Medulla oblongata (tissue), 1 donor: Measurements from ENCODE around the gene OR4D6.
"Not testable (repeated sequence)": the region's sequence is repeated elsewhere in the genome, so short reads cannot be mapped to it uniquely, and the experiment has no call there.

Experiments used
- DNase-seq: peaks from one replicate; pipeline ENCODE4 v3.0.0-alpha.2; 2015; ENCODE audit errors: extremely low spot score

The OR4D6 gene

DNA sequence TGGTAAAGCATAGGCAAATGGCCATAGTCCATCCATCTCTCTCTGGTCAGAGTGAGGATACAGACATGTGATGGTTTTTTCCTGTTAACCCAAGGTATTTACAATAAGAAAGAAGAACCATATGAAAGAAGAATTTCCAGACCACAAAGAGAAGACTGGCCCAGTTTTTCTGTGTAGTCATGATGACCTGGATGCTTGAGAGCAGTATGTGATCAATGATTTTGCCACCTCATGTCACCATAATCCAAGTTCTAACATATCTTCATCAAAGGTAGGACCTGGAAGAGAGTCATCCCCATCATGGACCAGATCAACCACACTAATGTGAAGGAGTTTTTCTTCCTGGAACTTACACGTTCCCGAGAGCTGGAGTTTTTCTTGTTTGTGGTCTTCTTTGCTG is at the start of gene OR4D6:
TSS of gene OR4D6 (plus strand) at position 301 of the 400 bp plus-strand sequence. CDS start at position 301, 0 bp downstream.
- no peak for DNase-seq

DNA sequence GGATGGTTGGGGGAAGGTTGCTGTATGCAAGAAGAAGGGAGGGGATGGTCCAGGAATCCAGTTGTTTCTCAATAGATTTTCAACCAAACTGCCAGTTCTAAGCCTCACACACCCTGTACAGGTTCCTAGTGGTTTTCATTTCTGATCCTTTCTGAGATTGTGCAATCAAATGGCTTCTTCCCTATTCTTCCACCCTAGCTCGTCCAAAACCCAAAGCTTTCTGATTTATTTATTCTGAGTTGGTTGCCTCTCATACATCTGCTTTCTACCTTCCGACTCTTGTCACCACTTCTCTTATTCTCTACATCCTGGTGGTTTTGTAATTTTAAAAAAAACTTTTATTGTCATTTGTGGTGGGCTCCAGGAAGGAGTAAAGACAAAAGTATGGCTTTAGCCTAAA is 43.1 kb upstream of the OR4D6 start:
- DNase-seq = no peak

- no peak for DNase-seq
Observed at GRCh38 chr11:59415111-59415510, 41.6 kb upstream of the OR4D6 start.

DNA sequence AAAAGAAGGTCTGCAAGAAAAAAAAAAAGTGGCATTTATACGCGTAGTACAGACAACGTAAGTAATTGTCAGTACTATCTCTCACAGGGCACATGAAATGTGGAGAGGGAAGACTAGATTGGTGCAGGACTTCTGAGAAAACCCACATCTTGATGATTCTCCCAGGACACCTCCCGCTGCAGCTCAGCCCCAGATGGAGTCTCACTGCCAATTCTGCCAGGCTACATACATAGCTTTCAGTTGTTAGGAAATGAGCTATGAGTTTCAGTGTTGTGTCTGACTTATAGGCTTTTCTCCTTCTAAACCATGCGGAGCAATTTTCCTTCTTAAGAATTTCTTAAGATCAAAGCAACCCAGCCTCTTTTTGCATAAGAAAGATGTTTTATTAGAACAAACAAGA is 40.1 kb upstream of the OR4D6 start:
- DNase-seq = no peak

- DNase-seq = no peak
Observed at GRCh38 chr11:59417023-59417422, 39.7 kb upstream of the OR4D6 start.

DNA sequence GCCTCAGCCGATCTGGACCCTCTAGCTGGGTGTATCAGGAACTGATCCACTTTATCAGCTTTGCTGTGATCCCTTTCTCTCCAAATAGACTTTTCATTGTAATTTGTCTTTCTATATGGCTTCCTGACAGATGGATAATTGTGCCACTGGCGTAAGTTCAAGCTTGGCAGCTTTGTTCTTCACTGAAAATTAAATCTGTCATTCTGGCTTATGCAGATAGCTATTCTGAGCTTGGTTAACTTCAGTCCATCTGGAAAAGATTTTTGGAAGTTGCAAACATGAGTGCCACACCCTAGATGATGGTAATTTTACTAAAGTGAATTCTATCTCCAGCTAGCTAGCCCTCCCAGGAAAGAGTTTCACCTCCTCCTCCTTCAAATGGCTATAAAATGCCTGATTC is 38.6 kb upstream of the OR4D6 start:
- no peak for DNase-seq

DNA sequence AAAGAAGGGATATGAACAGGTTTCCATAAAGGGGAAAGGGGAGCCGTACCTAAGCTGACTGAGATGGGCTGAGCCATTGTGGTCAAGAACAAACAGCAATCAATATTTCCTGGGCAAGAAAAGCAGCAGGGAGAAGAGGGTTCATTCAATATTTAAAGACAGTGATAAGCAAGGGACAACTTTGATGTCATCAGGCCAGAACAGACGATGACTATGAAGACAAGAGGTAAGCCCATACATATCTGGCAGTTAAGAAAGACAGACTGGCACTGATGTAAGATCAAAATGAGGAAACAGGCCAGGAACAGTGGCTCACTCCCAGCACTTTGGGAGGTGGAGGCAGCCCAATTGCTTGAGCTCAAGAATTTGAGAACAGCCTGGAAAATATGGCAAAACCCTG is 32.9 kb upstream of the OR4D6 start:
- no peak for DNase-seq

DNA sequence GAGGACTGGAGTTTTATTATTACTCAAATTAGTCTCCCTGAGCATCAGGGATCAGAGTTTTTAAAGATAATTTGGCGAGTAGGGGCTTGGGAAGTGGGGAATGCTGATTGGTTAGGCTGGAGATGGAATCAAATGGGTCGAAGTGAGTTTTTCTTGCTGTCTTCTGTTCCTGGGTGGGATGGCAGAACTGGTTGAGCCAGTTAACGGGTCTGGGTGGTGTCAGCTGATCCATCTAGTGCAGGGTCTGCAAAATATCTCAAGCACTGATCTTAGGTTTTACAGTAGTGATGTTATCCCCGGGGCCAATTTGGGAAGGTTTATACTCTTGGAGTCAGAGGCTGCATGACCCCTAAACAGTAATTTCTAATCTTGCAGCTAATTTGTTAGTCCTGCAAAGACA is 31.6 kb upstream of the OR4D6 start:
- DNase-seq = no peak

DNA sequence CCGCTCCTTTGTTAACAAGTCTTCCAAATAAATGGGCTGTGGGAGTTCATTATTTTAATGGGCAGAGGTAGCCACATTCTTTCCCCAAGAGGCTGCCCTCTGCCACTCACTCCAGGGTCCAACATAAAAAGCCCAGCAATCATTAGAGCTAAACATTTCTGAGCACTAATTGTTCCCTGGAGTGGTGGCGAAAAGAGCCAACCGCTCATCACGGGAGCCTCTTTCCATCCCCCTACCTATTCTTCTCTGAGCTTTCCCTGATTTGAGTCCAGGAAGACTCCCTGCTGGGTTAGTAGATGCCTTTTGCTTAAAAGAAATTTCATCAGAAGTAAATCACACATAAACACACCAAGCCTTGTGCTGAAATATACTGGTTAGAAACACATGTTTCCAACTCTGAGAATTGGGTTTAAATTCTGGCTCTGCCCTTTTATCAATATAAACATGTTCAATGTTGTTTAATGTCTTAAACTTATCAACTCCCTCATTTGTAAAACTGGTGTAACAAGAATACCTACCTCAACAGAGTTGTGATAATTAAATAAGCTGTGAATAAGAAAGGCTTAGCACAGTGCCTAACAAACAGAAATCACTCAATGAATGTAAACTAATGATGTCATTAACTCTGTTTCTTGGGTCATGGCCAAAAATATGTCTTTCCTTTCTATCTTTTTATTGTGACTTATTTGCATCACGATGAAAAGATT is 30.2 kb upstream of the OR4D6 start, which contains the start of gene OR5A2:
TSS of gene OR5A2 (minus strand) at position 53 of the 707 bp plus-strand sequence. CDS start 3,460 bp downstream, outside the sequence.
- DNase-seq = no peak

DNA sequence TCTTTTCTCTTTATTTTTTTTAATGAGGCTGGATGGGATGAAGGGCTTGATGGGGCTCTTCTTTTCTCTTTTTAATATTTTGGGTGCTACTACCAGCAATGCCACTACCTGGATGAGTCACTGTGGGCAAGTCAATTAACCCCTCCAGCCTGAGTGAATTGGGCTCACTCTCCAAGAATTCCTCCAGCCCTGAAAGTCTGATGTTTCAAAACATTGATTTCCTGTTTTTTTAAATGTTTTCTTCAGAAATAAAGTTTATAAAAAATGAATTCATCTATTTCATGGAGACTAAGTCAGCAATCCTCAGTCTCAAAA is 29.7 kb upstream of the OR4D6 start:
- DNase-seq = no peak

- peak; percentile 42 for DNase-seq
Observed at GRCh38 chr11:59429924-59430516, 26.7 kb upstream of the OR4D6 start.

GRCh38 chr11:59436169-59436568 is 20.6 kb upstream of the OR4D6 start, which contains the start of gene OR5A1:
TSS of gene OR5A1 (plus strand) at chr11:59436469. CDS start at chr11:59443169, 6,700 bp downstream.
- no peak for DNase-seq

DNA sequence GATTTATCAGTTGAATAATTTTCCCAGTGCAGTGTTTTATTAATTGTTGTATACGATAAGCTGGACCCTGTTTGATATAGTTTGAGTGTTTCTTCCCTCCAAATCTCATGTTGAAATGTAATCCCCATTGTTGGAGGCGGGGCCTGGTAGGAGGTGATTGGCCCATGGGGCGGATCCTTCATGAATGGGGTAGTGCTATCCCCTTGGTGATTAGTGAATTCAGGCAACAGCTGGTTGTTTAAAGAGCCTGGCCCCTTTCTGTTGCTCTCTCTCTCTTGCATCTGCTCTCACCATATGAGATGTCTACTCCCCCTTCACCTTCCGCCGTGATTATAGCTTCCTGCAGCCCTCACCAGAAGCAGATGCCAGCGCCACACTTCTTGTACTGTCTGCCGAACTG is 19.0 kb upstream of the OR4D6 start:
- no peak for DNase-seq

DNA sequence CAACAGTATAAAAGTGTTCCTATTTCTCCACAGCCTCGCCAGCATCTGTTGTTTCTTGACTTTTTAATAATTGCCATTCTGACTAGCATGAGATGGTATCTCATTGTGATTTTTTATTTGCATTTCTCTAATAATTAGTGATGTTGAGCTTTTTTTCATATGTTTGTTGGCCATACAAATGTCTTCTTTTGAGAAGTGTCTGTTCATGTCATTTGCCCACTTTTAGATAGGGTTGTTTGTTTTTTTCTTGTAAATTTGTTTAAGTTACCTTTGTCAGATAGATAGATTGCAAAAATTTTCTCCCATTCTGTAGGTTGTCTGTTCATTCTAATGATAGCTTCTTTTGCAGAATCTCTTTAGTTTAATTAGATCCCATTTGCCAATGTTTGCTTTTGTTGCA is 11.1 kb upstream of the OR4D6 start:
- DNase-seq = not testable (repeated sequence)

GRCh38 chr11:59448484-59448883 is 8.3 kb upstream of the OR4D6 start:
- no peak for DNase-seq

- DNase-seq = no peak
Observed at GRCh38 chr11:59459916-59460315, 3.2 kb downstream of the OR4D6 start.

DNA sequence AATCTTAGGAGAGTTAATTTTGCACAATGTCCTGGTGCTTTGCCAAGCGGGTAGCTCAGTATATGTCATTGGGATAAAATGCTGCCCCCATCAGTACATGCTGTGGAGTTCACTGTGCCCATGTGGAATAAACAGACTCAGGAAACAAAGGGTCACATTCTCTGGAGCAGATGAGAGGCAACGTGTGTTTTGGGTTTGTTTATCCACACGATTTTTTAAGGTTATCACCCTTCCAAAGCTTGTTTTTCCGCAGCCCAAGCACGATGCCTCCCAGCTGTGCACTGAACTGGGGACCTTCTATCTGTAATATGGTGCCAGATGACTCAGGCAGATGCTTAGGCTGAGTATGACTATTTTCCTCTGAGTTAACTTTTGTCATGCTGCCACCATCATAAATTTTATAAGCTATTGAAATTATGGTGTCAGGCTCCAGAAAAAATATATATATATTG is 6.5 kb downstream of the OR4D6 start:
- DNase-seq = no peak

DNA sequence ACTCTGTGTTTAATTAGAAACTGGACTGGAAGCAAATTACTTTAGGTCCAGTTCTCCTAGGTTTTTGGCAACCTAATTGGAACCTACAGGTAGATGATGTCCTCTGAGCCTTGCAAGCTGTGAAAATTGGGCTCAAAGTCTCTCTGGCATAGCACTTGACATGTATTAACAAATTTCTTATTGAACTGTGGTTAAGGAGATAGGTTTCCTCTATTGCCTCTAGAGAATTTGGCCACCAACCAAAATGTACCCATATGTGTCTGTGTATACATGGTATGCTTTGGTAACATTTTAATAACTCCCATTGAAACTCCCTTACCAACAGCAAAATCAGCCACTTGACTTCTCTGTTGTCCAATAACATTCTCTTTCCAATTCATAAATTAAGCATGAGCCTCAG is 16.3 kb downstream of the OR4D6 start, which contains the start of gene OR4D10:
TSS of gene OR4D10 (plus strand) at position 301 of the 400 bp plus-strand sequence. CDS start 4,115 bp downstream, outside the sequence.
- no peak for DNase-seq

DNA sequence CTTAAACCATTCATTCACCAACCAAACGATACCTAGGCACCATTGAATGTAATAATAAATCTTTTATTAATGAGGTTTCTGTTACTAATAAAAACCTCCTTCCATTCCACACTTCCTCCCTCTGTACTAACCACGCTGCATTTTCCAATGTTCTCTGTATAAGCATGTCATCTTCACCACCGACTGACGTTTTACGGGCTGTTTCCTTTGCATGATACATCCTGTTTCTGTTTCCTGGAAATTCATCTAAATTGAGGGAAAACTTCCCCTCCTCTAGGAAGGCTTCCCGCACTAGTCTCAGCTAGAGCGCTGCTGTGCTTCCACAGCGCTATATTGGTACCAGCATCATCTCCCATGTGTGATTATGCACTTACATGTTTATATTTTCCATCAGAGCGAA is 18.4 kb downstream of the OR4D6 start:
- no peak for DNase-seq

DNA sequence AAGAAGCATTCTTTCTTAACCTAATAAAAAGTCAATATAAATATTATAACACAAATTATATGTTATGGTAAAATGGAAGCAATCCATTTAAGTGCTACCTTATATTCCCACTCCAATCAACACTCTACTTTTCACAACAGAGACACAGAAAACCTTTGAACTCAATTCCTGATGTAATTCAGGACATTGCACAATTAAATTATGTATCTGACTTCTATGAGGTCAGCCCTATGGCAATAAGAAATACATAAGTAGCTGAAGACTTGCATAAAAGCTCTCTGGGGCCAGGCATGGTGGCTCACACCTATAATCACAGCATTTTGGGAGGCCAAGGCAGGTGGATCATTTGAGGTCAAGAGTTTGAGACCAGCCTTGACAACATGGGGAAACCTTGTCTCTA is 23.1 kb downstream of the OR4D6 start:
- no peak for DNase-seq

- DNase-seq = no peak
Observed at GRCh38 chr11:59480359-59480758, 23.6 kb downstream of the OR4D6 start.

GRCh38 chr11:59501931-59502330 is 45.2 kb downstream of the OR4D6 start:
- no peak for DNase-seq

DNA sequence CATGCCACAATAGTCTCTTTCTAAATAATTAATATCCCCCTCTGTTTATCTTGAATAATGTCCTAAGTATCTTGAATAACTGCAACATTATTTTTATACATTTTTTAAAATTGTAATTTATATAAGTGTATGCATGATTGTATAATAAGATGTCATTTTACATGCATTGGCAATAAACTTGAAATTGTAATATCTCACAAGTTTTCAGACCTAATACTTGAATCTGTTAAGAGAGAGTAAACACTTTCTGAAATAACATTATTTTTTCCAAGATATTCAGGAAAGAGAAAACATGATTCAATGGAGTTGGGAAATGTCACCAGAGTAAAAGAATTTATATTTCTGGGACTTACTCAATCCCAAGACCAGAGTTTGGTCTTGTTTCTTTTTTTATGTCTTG is 46.5 kb downstream of the OR4D6 start, which contains the start of gene OR4D11:
TSS of gene OR4D11 (plus strand) at position 301 of the 400 bp plus-strand sequence. CDS start at position 301, 0 bp downstream.
- no peak for DNase-seq
